ENCODE measurements around the gene SOAT2. TPM values are rescaled to one million over a fixed set of nuclear protein-coding genes. Genes with fewer than 3 reads are reported as not detected.

Gene SOAT2
- total RNA-seq, 2 donors from 2014 or later = 0.12 TPM; not detected in 1

- intact Hi-C loops (cut with DNase I) = no loop called here
- Histone ChIP-seq H3K4me1 (peaks cover 12% of the 10 kb centered on the region), H3K27ac (no peak overlapping the region), H3K27me3 (no peaks in the 10 kb centered on the region), H3K9ac (ENCODE audit: low read depth in 2 of 2, low read length in 2 of 2) (no peak overlapping the region), H3K9me3 (no peaks in the 10 kb centered on the region), H3K4me3 (no peak overlapping the region), H3K36me3 (no peaks in the 10 kb centered on the region)
- DNase-seq = peak; percentile 33
- no peak for TF ChIP-seq CTCF (IDR thresholded peaks at IDR 0.05)
Measured at GRCh38 chr12:53063708-53064612, 39.3 kb upstream of the SOAT2 start.

DNA sequence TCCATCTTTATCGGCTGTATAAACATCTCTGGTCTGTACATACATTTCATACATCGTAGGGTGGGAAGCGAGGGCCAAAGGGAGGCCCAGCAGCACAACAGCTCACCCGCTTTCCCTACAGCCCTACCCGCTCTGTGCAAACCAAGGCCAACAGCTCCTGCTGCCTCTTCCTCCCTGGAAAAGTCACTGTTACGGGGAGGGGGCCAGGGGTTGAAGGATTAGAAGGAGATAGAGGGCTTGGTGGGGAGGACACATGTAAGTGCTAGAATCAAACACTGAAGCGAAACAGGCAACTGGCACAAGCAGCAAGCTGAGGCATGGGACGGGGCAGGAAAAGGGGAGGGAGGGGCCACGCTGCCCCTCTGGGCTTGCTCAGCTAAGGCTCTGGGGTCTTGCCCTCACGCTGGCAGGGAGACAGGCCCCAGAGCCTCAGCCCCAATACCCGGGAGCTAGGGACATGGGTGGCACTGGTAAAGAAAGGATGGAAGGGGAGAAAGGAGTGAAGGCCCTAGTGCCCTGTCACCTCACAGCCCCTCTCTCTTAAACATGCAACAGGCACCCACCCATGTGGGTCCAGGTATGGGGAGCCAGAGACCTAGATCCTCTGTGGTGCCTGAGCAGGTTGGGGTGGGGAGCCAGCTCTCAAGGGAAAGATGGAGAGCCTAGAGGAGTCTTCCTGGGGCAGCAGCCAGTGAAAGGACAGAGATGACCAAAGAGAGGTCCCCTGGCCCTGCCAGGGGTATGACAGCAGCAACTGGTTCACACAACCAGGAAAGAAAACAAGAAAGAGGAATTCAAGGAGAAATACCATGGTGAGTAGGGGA, 38.5 kb upstream of the SOAT2 start:
- Histone ChIP-seq H3K27me3 (no peaks in the 10 kb centered on the region), H3K9ac (ENCODE audit: low read depth in 2 of 2, low read length in 2 of 2) (no peak overlapping the region), H3K4me1 (peaks cover 12% of the 10 kb centered on the region), H3K9me3 (no peaks in the 10 kb centered on the region), H3K27ac (no peak overlapping the region), H3K4me3 (no peak overlapping the region), H3K36me3 (no peaks in the 10 kb centered on the region)
- no peak for DNase-seq
- intact Hi-C loops (cut with DNase I) = loop anchor here (5.0 kb wide), 1 partner anchor 132 kb away; no protein-coding TSS in a partner anchor
- no peak for TF ChIP-seq CTCF (IDR thresholded peaks at IDR 0.05)

DNA sequence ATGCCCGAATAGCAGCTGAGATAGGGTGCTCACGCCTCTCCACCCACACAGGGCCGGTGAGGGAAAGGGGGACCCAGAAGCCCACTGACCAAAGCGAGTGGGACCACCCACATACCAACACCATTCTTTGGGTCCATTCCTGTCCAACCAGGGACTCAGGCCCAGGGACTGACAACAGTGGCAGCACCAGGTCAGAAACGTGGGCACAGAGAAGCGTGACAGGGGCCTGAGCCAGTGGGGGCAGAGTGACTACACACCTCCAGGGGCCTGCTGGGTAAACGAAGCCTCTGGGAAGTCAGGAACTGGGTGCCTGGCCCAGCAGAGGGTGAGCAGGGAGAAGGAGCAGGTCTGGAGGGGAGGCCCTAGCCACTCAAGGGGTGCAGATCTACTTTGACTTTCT, 37.8 kb upstream of the SOAT2 start:
- peaks cover 11% of the 10 kb centered on the region for H3K4me1 ChIP-seq
- intact Hi-C loops (cut with DNase I) = loop anchor here (5.0 kb wide), 1 partner anchor 132 kb away; no protein-coding TSS in a partner anchor

DNA sequence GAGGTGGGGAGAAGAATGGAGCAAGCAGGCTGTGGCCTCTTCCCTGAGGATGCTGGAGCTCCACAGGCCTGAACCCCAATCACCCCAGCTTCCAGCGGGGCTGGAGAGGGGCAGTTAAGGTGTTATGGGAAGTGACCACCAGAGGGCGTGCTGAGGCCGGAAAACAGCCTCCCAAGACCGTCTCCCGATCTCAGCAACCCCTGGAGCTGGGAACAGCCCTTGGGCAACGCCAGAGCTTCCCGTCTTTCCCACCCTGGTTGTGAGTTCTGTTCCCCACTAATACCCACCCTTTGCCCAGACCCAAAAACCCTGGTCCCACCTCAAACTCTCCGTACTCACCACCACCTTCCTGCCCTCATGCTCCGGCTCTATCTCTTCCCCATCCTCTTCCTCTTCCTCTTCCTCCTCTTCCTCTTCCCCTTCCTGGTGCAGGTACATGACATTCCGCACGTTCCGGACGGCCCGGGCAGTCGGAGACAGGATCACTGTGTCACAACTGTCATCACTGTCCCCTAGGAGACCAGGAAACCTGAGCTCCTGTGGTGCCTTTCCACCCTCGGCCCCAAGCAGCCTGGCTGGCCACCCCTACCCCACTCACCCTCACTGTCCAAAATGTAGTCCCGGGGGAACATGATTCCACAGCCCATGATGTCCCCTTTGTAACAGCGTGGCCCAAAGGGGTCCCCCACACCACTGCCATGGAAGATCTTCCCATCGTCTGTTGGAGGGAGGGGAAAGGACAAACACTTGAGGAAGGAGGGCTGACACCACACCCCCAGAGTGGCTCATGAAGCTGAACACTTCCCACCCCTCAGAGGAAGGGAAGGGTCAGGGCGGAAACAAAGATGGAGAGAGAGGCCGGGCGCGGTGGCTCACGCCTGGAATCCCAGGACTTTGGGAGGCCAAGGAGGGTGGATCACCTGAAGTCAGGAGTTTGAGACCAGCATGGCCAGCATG, 37.0 kb upstream of the SOAT2 start:
- Histone ChIP-seq H3K9me3 (no peaks in the 10 kb centered on the region), H3K9ac (ENCODE audit: low read depth in 2 of 2, low read length in 2 of 2) (no peak overlapping the region), H3K4me3 (no peak overlapping the region), H3K36me3 (no peaks in the 10 kb centered on the region), H3K27ac (no peak overlapping the region), H3K27me3 (no peaks in the 10 kb centered on the region), H3K4me1 (peaks cover 3% of the 10 kb centered on the region)
- intact Hi-C loops (cut with DNase I) = loop anchor here (2.0 to 5.0 kb wide), 2 partner anchors 33 to 131 kb away; no protein-coding TSS in a partner anchor
- TF ChIP-seq CTCF (IDR thresholded peaks at IDR 0.05) = peak; percentile 85
- DNase-seq = peak; percentile 82

More for the DNA sequence above, 37.8 kb upstream of the SOAT2 start:
- no peaks in the 10 kb centered on the region for H3K27me3 ChIP-seq
- TF ChIP-seq CTCF (IDR thresholded peaks at IDR 0.05) = no peak
- DNase-seq = no peak
- no peak overlapping the region for H3K27ac ChIP-seq
- no peaks in the 10 kb centered on the region for H3K9me3 ChIP-seq
- no peaks in the 10 kb centered on the region for H3K36me3 ChIP-seq
- no peak overlapping the region for H3K9ac ChIP-seq (ENCODE audit: low read depth in 2 of 2, low read length in 2 of 2)
- no peak overlapping the region for H3K4me3 ChIP-seq
